Choroid plexus epithelial cell (primary cell): ENCODE data around the gene RNFT2.

Source experiments
- DNase-seq: peaks from one replicate; pipeline ENCODE4 v3.0.0-alpha.2; 2010; ENCODE audit warnings: low read depth
- H3K4me3 ChIP-seq: 2 replicates; pipeline ENCODE4 v1.5.1; 2011; ENCODE audit warnings: low read depth, mild to moderate bottlenecking, control low read depth, low read length, moderate library complexity
- CTCF ChIP-seq: conservative IDR thresholded peaks from 2 replicates; pipeline ENCODE4 v1.5.1; 2011; ENCODE audit warnings: low read depth, mild to moderate bottlenecking, control low read depth, inconsistent platforms, low read length, moderate library complexity

Gene RNFT2

GRCh38 chr12:116853507-116853906, 115.4 kb downstream of the RNFT2 start:
- DNase-seq, result no peak
- H3K4me3 ChIP-seq, result no peak overlapping the region
- TF ChIP-seq CTCF, result no peak

GRCh38 chr12:116855744-116856470, 117.8 kb downstream of the RNFT2 start:
- no peak overlapping the region for H3K4me3 ChIP-seq
- TF ChIP-seq CTCF, result no peak
- no peak for DNase-seq

- no peak for TF ChIP-seq CTCF
- DNase-seq, result no peak
- H3K4me3 ChIP-seq, result no peak overlapping the region
These were observed 118.6 kb downstream of the RNFT2 start for GRCh38 chr12:116856729-116857128.

DNA sequence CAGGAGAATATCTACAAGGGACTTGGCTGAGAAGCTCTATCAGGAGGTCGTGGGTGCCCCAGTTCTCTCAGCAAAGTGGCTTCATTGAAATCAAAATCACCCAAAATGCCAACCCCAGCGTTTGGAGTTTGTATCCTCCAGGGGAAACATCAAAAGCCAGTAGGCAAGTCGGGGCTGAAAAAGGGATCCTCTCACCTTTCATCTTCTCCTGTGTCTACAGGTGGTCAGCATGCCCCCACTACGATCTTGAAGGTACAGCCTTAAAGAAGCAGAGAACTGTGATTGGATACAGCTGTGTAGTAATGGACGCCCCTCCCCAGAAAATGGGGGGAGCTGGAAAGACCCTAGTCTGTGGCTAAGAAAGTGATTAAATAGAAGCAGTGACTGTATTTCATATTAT, 121.0 kb downstream of the RNFT2 start:
- DNase-seq, result no peak
- TF ChIP-seq CTCF, result no peak
- H3K4me3 ChIP-seq, result no peak overlapping the region

DNA sequence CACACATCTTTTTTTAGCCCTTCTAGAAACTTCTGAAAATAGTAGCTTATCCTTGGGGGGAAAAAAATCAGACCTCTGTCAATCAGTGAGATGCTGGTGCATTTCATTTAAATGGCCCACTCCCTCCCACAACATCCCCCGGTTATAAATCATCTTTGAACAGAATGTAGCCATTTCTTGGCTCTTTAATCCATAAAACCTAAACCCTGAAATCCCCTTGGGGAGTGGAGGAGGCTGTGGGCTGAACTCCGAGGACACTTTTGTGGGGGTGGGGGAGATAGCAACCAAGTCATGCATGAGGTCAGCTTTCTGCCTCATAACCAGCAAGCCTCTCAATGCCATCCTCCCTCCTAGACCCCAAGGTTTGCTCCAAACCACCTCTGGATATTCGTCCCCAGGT, 122.1 kb downstream of the RNFT2 start:
- DNase-seq, result no peak
- TF ChIP-seq CTCF, result no peak
- H3K4me3 ChIP-seq, result no peak overlapping the region

GRCh38 chr12:116861320-116861719, 123.2 kb downstream of the RNFT2 start:
- no peak for TF ChIP-seq CTCF
- peak; percentile 60 for DNase-seq
- H3K4me3 ChIP-seq, result no peak overlapping the region

DNA sequence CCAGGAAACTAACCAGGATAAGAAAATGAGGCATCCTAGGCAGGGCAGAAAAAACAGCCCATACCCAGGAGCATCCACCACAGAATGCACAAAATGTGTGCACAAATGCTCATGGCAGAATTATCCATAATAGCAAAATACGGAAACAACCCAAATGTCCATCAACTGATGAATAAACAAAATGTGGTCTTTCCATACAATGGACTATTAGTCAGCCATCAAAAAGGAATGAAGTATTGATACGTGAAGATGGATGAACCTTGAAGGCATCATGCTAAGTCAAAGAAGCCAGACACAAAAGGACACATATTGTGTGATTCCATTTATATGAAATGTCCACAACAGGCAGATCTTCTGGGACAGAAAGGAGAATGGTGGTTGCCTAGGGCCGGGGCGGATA, 124.1 kb downstream of the RNFT2 start:
- no peak for DNase-seq
- no peak overlapping the region for H3K4me3 ChIP-seq
- TF ChIP-seq CTCF, result no peak
